Heart left ventricle (tissue), 13 donors: ENCODE measurements around the gene TIPARP.

ENCODE experiments used
- CTCF ChIP-seq, 12 donors: fragments of 200-600 bp; sonication (generic) in 4 of 12; IDR thresholded peaks; one replicate each; pipeline versions ENCODE4 v1.5.0 to v1.8.0; 2018 to 2022; ENCODE audit warnings: antibody characterized with exemption in 12 of 12, mild to moderate bottlenecking in 5 of 12
- POLR2A ChIP-seq, 2 donors: fragments of 450-650 bp; IDR thresholded peaks; one replicate each; pipeline ENCODE4 v1.6.1; 2017; ENCODE audit warnings: antibody characterized with exemption in 2 of 2, mild to moderate bottlenecking in 2 of 2, moderate library complexity in 2 of 2
- donor health status: ischemic (EF 13 %, LVEDD 7.1; RV severe dilation, severe dysfunction).
- donor health status: DM: no; HTN: yes; CAD: no.
- donor health status: DM: no; HTN: no; CAD: no.
- donor health status: ischemic (EF 25% LVEDD 6.9; RV normal size, moderate dysfunction).
- donor health status: ischemic (EF 25% LVEDD 5.7; RV mildly dilated, moderate dysfunction).
- donor health status: ischemic (EF 35%, LVEDD 5.7; RV mildly dilated, moderate dysfunction).
- donor health status: nonischemic (EF 11% LVEDD 7.7; RV severe dilation, severe dysfunction).
- donor health status: DM: yes; HTN: yes; CAD: no.
- donor health status: PGD.
- donor health status: ischemic (EF 29% LVEDD 5.4; RV normal size, mild dysfunction).
- donor health status: nonischemic (EF 23%, LVEDD 6.1; RV moderate dilation, normal function).

- TF ChIP-seq CTCF (IDR thresholded peaks at IDR 0.05) = no peak
- no peak for TF ChIP-seq POLR2A (IDR thresholded peaks at IDR 0.05)
These were observed 18.8 kb downstream of the TIPARP start for GRCh38 chr3:156693166-156693565.
